Muscle layer of duodenum (tissue), 2 donors: ENCODE measurements around the gene FHOD1.

Experiments used
- H3K27ac ChIP-seq: one replicate; pipeline ENCODE4 v1.7.0; 2013; ENCODE audit warnings: mild to moderate bottlenecking, low read length
- H3K27me3 ChIP-seq: one replicate; pipeline ENCODE4 v1.7.0; 2013; ENCODE audit warnings: low read depth, mild to moderate bottlenecking, control low read depth, low read length
- H3K36me3 ChIP-seq, 2 donors: one replicate each; pipeline ENCODE4 v1.7.0; 2013; ENCODE audit warnings: low read length in 2 of 2, control low read depth in 1 of 2, mild to moderate bottlenecking in 1 of 2; ENCODE audit not compliant: insufficient read depth in 2 of 2, control insufficient read depth in 1 of 2
- H3K4me1 ChIP-seq, 2 donors: one replicate each; pipeline ENCODE4 v1.7.0; 2013; ENCODE audit warnings: low read length in 2 of 2, mild to moderate bottlenecking in 2 of 2, control low read depth in 1 of 2, moderate library complexity in 1 of 2; ENCODE audit not compliant: insufficient read depth in 2 of 2, control insufficient read depth in 1 of 2
- H3K4me3 ChIP-seq, 2 donors: one replicate each; pipeline ENCODE4 v1.7.0; 2013; ENCODE audit warnings: low read length in 2 of 2, low read depth in 1 of 2, mild to moderate bottlenecking in 1 of 2
- H3K9me3 ChIP-seq, 2 donors: one replicate each; pipeline ENCODE4 v1.7.0; 2013; ENCODE audit warnings: low read length in 2 of 2, control low read depth in 1 of 2, mild to moderate bottlenecking in 1 of 2; ENCODE audit not compliant: control insufficient read depth in 1 of 2
- donor health status: healthy.

The FHOD1 gene

DNA sequence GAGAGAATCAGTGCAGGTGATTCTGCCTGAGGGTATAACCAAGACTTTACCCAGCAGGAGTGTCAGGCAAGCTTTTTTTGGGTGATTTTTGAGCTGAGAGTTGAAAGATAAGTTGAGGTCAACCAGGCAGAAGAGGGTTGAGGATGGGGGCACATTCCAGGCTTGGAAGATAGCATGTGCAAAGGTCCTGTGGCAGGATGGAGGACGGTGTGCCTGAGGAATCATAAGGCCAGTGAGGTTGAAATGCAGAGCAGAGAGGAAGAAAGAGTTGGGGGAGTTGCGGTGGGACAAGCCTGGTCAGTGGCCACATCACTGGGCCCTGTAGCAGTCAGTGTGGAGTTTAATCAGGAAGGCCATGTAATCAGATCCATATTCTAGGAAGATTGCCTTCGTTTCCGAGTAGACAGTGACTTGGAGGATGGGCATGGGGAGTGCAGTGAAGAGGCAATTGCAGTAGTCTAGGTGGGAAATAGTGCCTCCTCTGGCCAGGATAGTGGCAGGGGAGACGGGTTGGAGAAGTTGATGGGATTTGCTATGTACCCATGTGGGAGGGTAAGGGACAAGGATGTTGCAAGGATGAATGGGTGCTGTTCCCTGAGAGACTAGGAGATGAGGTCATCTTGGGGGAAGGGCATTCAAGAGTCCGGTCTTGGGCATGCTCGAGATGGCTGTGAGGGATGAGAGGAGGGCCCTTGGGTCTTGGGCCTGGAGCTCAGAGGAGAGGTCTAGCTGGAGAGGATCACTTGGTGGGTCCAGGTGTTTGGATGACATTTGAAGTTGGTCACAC is 36.0 kb upstream of the FHOD1 start:
- Histone ChIP-seq H3K36me3 (no peaks in the 10 kb centered on the region), H3K4me3 (no peak overlapping the region), H3K4me1 (peaks cover 0 to 3% of the 10 kb centered on the region in 2 donors), H3K9me3 (no peaks in the 10 kb centered on the region), H3K27ac (no peak overlapping the region), H3K27me3 (no peaks in the 10 kb centered on the region)

- Histone ChIP-seq H3K27ac (no peak overlapping the region), H3K27me3 (no peaks in the 10 kb centered on the region), H3K4me3 (no peak overlapping the region), H3K4me1 (peaks cover 4 to 9% of the 10 kb centered on the region in 2 donors), H3K9me3 (no peaks in the 10 kb centered on the region), H3K36me3 (peaks cover 0 to 4% of the 10 kb centered on the region in 2 donors)
Measured at GRCh38 chr16:67282447-67282805, 35.1 kb upstream of the FHOD1 start.

DNA sequence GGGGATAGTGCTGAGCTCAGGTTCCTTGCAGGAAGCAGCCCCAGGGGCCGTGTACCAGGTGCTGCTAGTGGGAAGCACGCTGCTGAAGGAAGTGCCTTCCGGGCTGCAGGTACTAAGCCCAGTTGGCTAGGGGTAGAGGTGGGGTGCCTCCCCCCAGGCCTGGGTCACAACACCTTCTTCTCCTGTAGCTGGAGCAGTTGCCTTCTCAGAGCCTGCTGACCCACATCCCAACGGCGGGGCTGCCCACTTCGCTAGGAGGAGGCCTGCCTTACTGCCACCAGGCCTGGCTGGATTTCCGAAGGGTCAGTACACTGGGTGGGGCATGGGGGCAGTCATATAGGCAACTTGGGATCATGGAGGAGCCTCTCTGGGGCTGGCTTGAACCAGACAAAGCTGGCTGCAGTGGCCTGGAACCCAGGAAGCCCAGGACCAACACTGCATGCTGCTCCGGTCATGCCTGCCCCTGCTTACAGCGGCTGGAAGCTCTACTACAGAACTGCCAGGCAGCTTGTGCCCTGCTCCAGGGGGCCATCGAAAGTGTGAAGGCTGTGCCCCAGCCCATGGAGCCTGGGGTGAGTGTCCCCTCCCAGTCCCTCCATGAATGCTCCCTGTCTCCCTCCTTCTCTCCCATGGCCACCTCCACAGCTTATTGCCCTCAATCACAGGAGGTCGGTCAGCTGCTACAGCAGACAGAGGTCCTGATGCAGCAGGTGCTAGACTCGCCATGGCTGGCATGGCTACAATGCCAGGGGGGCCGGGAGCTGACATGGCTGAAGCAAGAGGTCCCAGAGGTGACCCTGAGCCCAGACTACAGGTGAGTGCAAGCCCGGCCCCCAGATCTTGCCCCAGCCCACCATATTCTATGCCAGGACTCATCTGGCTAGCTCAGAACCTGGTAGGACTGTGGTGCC is 34.5 kb upstream of the FHOD1 start:
- Histone ChIP-seq H3K36me3 (peaks cover 0 to 5% of the 10 kb centered on the region in 2 donors), H3K27ac (no peak overlapping the region), H3K27me3 (no peaks in the 10 kb centered on the region), H3K4me1 (peaks cover 4 to 11% of the 10 kb centered on the region in 2 donors), H3K4me3 (no peak overlapping the region), H3K9me3 (no peaks in the 10 kb centered on the region)

GRCh38 chr16:67280090-67281015 is 33.1 kb upstream of the FHOD1 start:
- Histone ChIP-seq H3K36me3 (peaks cover 0 to 9% of the 10 kb centered on the region in 2 donors), H3K4me1 (peaks cover 4 to 11% of the 10 kb centered on the region in 2 donors), H3K27ac (no peak overlapping the region), H3K4me3 (no peak overlapping the region), H3K9me3 (no peaks in the 10 kb centered on the region), H3K27me3 (no peaks in the 10 kb centered on the region)

GRCh38 chr16:67279296-67280089 is 32.2 kb upstream of the FHOD1 start, which contains the start of gene PLEKHG4:
Gene PLEKHG4, plus strand, starts transcription at chr16:67279532. Its CDS starts 513 bp downstream, at chr16:67280045.
- Histone ChIP-seq H3K9me3 (no peaks in the 10 kb centered on the region), H3K36me3 (peaks cover 0 to 9% of the 10 kb centered on the region in 2 donors), H3K27ac (peak within 1 kb of the TSS; percentile 45), H3K4me1 (peaks cover 4 to 11% of the 10 kb centered on the region in 2 donors), H3K4me3 (peak within 1 kb of the TSS; percentile 59 to 60), H3K27me3 (no peaks in the 10 kb centered on the region)

DNA sequence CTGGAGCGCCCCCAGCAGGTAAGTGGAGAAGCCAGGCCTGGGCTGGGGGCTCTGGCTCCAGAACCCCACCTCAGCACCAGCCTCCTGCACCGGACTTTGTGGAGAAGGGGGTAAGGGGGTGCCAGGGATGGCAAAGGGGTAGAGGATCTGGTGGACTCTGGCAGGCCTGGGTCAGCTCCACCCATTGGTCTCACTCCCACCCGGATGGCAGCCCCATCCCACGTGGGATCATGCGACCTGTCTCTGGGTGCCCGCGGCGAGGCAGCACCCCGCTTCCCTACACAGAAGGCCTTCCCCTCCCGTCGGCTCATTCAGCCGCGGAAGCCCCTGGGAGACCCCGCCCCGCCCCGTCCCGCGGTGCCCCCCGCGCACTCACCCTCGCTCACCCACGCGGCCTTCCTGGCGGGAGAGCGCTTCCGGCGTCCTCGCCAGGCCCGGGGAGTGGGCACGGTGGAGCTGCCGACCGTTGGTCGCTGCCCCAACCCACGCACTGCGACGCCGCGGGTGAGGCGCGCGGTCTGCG is 31.6 kb upstream of the FHOD1 start:
- Histone ChIP-seq H3K4me3 (peak overlapping the region; percentile 59 to 60), H3K27me3 (no peaks in the 10 kb centered on the region), H3K4me1 (peaks cover 4 to 11% of the 10 kb centered on the region in 2 donors), H3K27ac (peak overlapping the region; percentile 45), H3K9me3 (no peaks in the 10 kb centered on the region), H3K36me3 (peaks cover 0 to 9% of the 10 kb centered on the region in 2 donors)

DNA sequence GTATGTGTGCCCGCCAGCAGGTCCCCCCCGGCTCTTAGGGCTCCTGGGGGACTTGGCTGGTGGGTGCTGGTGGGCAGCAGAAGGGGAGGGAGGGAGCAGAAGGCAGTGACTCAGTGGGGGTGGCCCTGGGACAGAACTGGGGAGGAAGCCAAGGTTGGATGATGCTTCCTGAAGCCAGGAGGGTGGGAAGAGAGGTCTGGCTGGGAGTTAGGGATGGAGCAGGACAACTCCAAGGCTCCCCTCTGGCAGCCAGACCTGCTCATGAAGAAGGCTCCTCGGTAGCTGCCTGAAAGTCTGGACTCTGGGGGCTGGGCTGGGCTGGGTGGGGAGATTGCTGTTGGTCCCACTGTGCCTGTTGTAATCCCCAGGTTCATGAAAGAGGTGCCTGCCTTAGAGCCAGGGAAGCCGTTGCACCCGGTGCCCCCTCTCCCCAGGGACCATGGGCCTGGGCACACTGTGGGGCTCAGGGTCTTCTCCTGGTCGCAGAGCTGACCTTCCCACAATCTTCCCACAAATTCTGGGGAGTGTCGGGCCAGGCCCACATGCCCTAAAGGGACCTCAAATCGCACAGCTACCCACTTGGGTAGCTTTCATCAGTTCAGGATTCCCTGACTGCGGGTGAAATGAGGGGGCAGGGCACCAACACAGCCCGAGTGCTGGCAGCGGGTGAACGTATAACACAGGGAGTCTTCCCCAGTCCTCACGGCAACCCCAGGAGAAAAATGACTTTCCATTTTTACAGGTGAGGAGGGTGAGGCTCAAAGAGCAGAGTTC is 30.9 kb upstream of the FHOD1 start:
- H3K27me3 ChIP-seq: no peaks in the 10 kb centered on the region
- no peaks in the 10 kb centered on the region for H3K9me3 ChIP-seq
- peak overlapping the region; percentile 45 for H3K27ac ChIP-seq
- peaks cover 4 to 11% of the 10 kb centered on the region in 2 donors for H3K4me1 ChIP-seq
- peaks cover 0 to 9% of the 10 kb centered on the region in 2 donors for H3K36me3 ChIP-seq
- peak overlapping the region; percentile 59 to 60 for H3K4me3 ChIP-seq

DNA sequence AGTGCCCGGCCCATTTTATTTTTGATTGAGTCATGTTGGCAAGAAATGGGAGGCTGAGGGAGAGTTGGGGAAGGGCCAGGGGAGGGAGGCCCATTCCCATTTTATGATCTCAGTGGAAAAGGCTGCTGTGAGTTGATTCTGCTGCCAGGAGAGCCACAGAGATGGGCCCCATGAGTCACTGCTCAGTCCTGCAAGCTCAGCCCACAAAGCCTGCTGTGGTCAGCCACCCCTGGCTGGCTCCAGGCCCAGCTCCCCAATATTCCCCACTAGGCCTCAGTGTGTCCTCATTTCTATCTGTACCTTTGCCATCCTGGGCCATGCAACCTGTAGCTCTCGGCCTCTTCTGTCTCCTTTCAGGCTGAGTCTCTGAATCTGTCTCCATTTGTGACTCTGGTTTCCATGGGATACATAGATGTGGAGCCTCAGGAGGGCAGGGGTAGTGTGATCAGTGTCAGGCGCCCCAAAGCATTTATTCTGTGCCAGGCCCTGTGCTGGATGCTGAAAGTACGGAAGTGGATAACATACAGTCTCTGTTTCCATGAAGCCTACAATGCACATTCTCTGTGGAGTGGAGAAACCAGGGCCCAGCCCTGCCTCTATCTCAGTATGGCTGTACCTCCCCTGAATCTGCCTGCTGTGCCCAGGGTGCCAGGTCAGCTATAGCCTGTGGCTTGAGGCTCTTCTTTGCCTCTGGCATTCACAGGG is 30.2 kb upstream of the FHOD1 start:
- peak overlapping the region; percentile 40 for H3K27ac ChIP-seq
- H3K4me1 ChIP-seq: peaks cover 4 to 11% of the 10 kb centered on the region in 2 donors
- no peaks in the 10 kb centered on the region for H3K9me3 ChIP-seq
- no peak overlapping the region for H3K4me3 ChIP-seq
- peaks cover 0 to 9% of the 10 kb centered on the region in 2 donors for H3K36me3 ChIP-seq
- H3K27me3 ChIP-seq: no peaks in the 10 kb centered on the region

DNA sequence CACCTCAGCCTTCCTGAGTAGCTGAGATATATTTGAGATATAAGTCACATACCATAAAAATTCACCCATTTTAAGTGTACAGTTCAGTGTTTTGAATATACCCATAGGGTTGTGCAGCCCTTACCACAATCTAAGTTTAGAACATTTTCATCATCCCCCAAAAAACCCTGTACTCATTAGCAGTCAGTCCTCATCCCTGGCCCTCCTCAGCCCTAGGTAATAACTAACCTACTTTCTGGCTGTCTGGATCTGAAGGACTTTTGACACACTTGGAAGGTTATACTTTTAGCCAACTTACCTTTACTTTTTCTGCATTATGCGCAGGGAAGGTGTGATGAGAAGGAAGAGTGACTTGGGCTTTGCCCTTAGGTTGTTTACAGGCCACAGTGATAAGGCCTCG is 28.0 kb upstream of the FHOD1 start:
- Histone ChIP-seq H3K4me3 (no peak overlapping the region), H3K27me3 (no peaks in the 10 kb centered on the region), H3K36me3 (peaks cover 0 to 9% of the 10 kb centered on the region in 2 donors), H3K27ac (no peak overlapping the region), H3K9me3 (no peaks in the 10 kb centered on the region), H3K4me1 (peaks cover 4 to 11% of the 10 kb centered on the region in 2 donors)
